HG02588 (cell line): Measurements from ENCODE around the gene STAT4.
A peak's percentile ranks its signal among the peaks of the same experiment; 100 is the strongest.

Experiments
- ATAC-seq: cut with Tn5 transposase; IDR thresholded peaks from one replicate; pipeline ENCODE4 v1.9.1; 2021; ENCODE audit warnings: mild to moderate bottlenecking, moderate library complexity; ENCODE audit not compliant: unreplicated experiment

Gene STAT4

GRCh38 chr2:191145769-191146471, 4.9 kb downstream of the STAT4 start:
- no peak for ATAC-seq

DNA sequence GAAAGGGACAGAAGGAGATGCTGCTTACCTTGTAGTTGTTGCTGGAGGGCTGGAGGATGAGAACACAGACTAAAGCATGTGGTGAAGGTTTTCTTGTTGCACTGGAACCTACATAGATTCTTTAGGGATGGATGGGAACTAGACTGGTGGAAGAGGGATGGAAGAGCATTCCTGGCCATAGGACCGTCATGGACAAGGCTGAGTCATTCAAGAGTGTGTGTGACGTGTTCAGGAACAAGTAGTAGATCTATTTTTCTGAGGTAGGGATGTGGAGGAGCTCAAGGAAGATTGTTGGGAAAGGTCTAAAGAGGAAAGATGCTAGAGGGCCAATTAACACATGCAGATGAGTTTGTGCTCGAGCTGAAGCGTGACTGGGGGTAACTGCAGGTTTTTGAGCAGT, 6.6 kb downstream of the STAT4 start:
- ATAC-seq, result no peak

DNA sequence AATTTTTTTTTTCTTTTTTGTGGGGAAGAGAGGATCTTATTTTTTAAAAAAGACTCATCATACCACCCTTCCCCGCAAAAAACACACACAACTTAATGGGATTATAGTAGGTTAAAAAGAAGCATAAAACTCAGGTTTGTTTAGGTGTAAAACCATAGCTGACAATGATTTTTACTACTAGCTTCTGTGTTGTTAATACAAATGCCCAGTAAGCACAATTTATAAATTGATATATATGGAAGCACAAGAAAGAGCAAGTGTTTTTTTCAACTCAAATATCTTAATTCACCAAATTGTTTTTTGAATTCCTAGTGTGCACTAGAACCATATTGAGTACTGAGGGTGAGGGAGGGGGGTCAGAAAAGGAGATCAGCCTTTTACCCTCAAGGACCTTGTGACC, 7.0 kb downstream of the STAT4 start:
- no peak for ATAC-seq

DNA sequence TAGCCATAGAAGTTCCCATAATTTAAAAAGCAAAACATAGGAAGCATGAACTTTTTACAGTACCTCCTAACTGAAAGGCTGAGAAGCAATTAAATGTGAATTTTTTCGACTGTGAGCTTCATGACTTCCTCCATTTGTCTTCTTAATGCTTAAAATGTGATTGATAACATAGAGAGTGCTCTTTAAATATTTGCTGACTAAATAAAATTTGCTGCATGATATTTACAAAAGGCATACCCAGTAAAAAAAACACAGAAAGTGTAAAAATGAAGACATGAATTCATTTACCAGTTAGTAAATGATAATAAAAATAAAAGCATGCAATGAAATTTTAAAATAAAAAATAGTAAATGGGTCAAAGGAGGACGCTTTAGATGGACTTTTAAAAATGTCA, 21.9 kb downstream of the STAT4 start:
- no peak for ATAC-seq

DNA sequence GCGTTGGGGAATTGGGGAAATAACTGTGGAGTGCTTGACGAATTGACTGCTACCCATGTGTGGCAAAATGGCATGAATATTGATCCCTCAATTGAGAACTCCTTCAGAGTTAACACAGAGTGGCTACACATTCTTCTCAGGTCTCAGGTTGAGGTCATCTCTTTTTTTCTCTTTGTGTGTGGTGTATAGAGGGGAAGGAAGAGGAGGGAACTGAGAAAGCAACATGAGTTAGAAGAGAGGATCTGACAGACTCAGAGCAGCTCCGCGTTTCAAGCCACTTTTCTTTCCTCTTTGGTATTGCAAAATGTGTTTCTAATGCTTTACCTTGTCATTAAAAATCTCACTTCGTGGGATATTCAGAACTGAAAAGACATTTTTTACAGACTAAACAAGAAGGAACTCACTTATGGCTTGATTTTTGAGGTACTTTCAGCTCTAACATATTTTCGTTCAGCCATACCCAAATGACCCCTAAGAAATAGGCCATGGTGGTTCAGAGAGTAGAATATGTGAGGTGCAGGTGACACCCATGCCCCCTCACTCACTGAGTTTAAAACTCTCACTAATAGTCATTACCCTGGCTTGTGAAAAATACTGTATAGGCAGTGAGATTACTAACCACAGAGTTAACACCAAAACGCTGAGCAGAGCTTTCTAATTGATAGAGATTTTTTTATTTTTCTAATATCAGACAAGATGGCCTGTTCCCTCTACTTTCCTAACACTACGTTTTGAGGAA, 22.5 kb downstream of the STAT4 start:
- peak; percentile 88 for ATAC-seq

GRCh38 chr2:191127235-191127634, 23.6 kb downstream of the STAT4 start:
- ATAC-seq, result no peak

DNA sequence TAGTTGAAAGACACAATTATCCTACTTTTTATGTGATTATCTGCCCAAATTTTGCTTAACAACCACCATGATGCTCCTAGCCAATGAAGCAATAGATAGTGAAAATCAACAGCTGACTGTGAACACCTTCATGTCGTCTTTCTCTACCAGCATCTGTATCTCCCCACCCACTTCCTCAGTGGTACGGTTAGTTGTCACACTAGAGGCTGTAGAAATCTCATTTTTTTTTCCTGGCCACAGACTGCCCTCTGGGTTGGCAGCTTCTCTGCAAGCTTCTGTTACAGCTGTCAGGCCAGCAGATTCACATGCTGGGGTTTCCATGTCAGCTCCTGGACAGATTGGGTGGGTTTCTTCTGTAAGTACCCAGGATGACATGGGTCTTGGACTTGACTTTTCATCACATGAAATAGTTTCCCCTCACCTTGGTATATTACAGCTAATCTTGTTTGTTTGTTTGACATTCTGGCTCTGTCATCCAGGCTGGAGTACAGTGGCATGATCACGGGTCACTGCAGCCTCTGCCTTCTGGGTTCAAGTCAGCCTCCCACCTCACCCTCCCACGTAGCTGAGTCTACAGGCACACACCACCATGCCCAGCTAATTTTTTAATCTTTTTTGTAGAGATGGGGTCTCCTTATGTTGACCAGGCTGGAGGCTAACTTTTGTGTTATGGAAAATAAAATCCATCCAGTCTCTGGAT, 24.3 kb downstream of the STAT4 start:
- ATAC-seq, result no peak

DNA sequence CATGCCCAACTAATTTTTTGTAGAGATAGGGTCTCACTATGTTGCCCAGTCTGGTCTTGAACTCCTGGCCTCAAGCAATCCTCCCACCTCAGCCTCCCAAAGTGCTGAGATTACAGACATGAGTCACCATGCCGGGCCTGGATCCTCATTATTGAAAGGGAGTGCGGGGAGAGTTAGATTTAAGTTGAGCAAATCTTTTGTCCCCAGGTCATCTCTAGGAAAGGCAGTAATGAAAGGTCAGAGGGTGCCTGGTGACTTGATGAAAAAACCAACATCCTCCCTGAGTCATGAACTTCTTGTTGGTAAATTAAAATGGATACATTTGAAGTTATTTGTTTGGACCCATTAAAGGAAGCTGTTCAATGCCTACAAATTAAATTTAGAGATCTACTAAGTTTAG, 25.1 kb downstream of the STAT4 start:
- no peak for ATAC-seq

DNA sequence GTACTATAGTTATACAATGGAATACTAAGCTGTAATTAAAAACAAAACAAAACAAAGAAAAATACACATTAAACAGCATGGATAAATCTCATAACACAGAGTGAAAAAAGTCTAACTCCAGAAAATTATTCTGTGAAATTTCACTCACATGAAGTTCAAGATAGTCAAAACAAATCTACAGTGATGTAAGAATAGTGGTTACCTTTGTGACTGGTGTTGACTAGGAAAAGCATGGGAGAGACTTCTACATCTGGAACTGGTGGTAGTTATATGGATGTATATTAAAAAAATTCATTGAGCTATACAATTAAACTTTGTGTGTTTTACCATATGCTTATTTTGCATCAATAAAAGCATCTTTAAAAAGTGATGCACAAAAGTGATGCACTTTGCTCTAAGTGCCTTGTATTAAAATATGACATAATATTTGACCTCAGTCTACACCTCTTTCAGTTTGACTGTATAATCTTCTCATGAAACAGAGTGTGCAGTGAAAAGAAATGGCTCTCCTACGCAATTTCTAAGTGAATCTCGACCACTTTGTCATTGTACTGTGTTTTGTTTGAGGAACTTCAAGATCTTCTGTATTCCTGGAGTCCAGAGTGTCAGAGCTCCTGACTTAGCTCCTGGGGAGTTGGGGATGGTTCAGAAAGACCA, 28.0 kb downstream of the STAT4 start:
- no peak for ATAC-seq

DNA sequence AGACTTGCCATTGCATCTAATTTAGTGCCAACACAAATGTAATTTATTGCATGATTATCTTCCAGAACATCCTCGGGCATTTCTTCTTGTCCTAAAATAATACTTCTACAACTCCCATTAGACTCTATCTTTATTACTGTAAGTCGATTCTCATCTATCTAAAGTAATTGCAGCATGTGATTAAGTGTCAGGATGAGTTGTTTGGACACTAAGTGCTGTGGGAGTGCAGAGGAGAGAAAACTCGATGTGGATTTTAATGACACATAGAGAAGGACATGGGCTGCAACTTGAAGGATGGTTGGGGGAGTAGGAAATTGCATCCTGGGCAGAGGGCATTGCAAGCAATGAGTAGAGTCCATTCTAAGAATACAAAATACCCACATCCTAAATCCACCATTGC, 33.5 kb downstream of the STAT4 start:
- ATAC-seq, result no peak

GRCh38 chr2:191115804-191116203, 35.0 kb downstream of the STAT4 start:
- ATAC-seq, result peak; percentile 27

- ATAC-seq, result no peak
Observed at GRCh38 chr2:191115391-191115790, 35.4 kb downstream of the STAT4 start.

DNA sequence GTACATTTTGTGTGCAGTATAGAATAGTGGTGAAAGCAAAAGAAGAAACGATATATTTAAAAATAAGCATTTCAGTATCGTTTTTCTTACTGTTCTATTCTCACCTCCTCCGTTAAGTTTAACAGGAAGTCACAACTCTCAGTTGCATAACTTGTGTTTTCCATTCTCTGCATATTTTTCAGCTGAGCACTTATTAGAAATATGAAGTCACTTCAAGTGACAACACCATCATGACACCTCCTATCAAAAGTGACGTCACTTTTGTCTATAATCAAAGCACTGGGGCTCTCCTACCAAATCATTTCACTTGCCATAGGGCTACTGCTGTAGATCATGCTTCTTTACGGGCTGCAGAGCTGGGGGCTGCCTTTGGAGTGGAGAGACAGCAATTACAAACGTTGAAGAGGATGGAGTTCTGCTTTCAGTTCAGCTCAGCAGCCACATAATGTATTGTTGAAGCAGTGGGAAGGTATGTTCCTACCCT, 36.3 kb downstream of the STAT4 start:
- ATAC-seq, result peak; percentile 63

- ATAC-seq, result no peak
Observed at GRCh38 chr2:191113761-191114160, 37.0 kb downstream of the STAT4 start.

DNA sequence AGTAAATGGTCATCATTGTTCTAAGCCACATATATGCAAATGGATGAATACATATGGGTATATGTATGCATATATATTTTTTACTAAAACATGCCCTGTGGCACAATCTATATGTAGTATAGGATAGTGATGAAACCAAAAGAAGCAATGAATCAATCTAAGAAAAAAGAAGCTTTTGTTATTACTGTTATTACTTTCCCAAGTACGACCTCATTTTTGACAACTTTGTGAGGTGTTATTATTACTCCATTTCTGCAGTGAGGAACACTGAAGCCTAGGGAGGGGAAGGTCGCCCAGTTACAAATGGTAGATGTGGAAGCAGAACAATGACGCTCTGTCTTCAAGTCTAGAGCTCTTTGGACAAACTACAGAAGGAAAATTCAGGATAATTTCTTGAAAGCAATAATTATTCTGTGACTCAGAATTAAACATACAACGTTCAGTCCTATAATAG, 38.3 kb downstream of the STAT4 start:
- no peak for ATAC-seq

DNA sequence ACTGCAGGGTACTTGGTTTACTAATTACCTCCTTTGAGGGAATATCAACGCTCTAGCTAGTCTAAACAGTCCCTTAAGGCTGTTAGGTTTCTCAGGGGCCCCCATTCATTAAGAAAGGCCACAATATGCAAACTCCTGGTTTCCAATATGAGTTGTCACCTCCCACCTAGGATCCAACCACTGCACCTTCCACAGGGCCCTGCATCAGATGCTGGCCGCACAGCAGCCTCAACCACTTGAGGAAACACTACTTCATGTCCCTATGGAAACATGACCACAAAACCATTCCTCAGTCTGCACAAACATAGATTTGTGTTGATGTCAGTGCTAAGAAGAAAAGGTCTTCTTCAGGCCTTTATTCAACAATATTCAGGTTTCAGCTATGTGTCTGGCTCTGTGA, 40.9 kb downstream of the STAT4 start:
- ATAC-seq, result peak; percentile 51

GRCh38 chr2:191108331-191108730, 42.5 kb downstream of the STAT4 start:
- no peak for ATAC-seq

GRCh38 chr2:191105082-191105481, 45.7 kb downstream of the STAT4 start:
- ATAC-seq, result no peak

GRCh38 chr2:191103774-191104173, 47.0 kb downstream of the STAT4 start:
- ATAC-seq, result no peak

GRCh38 chr2:191100216-191100615, 50.6 kb downstream of the STAT4 start:
- ATAC-seq, result no peak

DNA sequence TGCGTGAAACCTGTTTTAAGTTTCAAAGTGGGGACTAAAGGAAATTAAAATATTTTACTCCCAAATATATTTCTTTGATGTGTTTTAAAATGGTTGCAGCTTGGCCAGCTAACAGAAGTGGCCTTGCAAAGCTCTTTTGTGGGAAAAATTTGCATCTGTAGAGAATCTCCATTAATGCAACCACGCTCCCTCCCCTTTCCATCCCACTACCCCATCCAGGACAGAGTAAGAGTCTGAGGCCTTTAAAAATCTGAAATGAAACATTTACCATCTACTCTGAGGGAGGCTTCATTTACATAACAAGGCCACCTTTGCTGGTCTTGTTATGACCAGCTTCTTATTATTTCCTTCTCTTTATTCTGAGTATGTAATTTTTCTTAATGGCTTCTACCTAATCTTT, 63.5 kb downstream of the STAT4 start:
- ATAC-seq, result no peak
